Measurements from ENCODE around the gene SOD1.
A peak's percentile ranks its signal among the peaks of the same experiment; 100 is the strongest.
"Not testable (repeated sequence)": the region's sequence is repeated elsewhere in the genome, so short reads cannot be mapped to it uniquely, and the experiment has no call there.

SOD1 gene

DNA sequence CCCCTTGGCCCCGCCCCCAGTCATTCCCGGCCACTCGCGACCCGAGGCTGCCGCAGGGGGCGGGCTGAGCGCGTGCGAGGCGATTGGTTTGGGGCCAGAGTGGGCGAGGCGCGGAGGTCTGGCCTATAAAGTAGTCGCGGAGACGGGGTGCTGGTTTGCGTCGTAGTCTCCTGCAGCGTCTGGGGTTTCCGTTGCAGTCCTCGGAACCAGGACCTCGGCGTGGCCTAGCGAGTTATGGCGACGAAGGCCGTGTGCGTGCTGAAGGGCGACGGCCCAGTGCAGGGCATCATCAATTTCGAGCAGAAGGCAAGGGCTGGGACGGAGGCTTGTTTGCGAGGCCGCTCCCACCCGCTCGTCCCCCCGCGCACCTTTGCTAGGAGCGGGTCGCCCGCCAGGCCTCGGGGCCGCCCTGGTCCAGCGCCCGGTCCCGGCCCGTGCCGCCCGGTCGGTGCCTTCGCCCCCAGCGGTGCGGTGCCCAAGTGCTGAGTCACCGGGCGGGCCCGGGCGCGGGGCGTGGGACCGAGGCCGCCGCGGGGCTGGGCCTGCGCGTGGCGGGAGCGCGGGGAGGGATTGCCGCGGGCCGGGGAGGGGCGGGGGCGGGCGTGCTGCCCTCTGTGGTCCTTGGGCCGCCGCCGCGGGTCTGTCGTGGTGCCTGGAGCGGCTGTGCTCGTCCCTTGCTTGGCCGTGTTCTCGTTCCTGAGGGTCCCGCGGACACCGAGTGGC is at the start of gene SOD1:
Gene SOD1, plus strand, starts transcription at position 158 of the 723 bp plus-strand sequence. Its CDS starts 77 bp downstream, at position 235.
- DNase-seq (ENCODE audit: low spot score): peak; percentile 95

GRCh38 chr21:31611445-31611844 is 48.0 kb upstream of the SOD1 start:
- no peak for DNase-seq (ENCODE audit: low spot score)

DNA sequence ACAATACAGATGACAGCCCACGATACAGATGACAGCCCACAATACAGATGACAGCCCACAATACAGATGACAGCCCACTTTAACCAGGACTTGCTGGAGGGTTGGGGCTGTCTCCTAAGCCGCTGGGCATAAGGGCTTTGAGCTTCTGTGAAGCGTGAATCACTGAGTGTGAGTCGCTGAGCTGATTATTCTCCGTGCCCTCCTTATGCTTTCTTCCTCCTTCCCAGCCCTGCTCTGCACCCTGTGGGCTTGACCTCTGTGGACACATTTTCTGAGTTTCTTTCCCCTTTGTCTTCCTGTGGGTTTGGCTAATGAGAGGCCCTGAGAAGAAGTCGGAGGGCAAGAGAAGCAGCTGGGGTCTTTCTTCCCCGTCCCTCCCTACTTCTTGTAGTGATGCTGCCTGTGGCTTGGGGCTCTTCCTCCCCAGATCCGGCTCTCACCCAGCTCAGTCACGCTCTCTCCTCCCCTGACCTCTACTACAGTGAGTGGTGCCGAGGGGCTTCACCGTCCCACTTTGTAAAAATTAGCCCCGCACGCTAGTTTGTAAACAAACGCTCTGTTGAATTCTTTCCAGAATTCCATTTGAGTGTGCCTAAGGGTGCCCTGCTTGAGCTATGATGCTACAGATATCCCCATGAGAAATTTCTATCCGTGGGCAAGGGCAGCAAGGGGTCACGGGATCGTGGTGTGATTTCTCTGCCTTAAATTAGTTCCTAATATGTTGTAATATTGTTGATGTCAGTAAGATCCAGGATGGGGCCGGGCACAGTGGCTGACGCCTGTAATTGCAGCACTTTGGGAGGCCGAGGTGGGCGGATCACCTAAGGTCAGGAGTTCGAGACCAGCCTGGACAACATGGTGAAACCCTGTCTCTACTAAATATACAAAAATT is 46.4 kb upstream of the SOD1 start:
- no peak for DNase-seq (ENCODE audit: low spot score)

DNA sequence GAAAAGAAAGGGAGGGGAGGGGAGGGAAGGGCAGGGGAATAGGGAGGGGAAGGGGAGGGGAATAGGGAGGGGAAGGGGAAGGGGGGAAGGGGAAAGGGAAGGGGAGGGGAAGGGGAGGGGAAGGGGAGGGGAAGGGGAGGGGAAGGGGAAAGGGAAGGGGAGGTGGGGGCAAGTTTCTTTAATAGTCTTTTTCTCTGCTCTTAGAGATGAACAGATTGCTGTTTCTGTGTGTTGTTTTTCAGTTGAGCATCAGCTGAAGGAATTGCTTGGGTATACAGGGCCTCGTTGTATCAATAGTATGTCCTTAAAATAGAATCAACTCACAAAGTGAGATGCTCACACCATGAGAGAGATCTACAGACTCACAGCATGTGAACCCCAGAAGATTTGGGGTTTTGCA is 44.8 kb upstream of the SOD1 start:
- no peak for DNase-seq (ENCODE audit: low spot score)

DNA sequence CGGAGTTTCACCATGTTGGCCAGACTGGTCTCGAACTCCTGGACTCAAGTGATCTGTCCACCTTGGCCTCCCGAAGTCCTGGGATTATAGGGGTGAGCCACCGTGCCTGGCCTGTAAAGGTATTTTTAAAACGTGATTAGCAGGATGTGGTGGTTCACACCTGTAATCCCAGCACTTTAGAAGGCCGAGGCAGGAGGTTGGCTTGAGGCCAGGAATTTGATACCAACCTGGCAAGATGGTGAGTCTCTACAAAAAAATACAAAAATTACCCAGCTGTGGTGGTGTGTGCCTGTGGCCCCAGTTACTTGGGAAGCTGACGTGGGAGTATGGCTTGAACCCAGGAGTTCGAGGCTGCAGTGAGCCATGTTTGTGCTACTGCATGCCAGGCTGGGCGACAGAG is 43.3 kb upstream of the SOD1 start:
- DNase-seq (ENCODE audit: low spot score): no peak

DNA sequence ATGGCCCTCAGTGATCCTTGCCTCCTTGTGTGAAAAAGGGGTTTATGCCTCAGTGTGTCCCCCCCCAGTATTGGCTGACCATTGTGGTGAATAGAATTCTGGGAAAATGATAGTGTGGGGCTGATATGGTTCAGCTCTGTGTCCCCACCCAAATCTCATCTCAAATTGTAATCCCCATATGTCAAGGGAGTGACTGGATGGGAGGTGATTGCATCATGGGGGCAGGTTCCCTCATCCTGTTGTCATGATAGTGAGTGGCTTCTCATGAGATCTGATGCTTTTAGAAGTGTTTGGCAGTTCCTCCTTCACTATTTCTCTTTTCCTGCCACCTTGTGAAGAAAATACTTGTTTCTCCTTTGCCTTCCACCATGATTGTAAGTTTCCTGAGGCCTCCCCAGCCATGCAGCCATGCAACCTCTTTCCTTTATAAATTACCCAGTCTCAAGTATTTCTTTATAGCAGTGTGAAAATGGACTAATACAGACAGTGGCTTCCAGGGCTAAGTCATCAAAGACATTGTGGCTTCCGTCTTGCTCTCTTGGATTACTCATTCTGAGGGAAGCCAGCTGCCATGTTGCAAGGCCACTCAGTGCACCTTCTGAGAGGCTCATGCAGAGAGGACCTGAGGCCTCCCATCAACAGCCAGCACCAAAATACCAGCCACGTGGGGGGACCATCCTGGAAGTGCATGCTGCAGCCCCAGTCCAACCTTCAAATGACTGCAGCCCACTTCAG is 40.6 kb upstream of the SOD1 start:
- DNase-seq (ENCODE audit: low spot score): no peak

- DNase-seq (ENCODE audit: low spot score): no peak
Measured at GRCh38 chr21:31622397-31622796, 37.1 kb upstream of the SOD1 start.

- DNase-seq (ENCODE audit: low spot score): no peak
Measured at GRCh38 chr21:31623664-31624063, 35.8 kb upstream of the SOD1 start.

GRCh38 chr21:31624181-31624580 is 35.3 kb upstream of the SOD1 start:
- no peak for DNase-seq (ENCODE audit: low spot score)

DNA sequence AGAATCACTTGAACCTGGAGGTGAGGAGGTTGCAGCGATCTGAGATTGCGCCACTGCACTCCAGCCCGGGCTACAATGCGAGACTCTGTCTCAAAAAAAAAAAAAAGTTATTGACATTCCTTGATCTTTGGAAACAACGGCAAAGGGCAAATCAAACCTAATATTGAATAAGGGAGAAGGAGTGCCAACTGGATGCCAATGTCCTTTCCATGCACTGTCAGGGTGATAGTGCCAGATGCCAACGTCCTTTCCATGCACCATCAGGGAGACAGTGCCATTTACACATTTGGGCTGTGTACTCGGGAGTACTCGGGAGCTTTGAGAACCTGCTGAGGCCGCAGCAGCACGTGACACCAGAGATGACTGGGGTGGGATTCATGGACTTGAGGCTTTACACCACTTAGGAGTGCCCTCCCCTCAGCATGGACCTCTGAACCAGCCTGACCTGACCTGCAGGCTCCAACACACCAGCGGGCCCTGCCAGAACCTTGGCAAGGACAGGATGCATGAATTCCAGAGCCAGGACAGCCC is 34.5 kb upstream of the SOD1 start:
- DNase-seq (ENCODE audit: low spot score): no peak

- DNase-seq (ENCODE audit: low spot score): no peak
Measured at GRCh38 chr21:31629972-31630711, 29.4 kb upstream of the SOD1 start.

GRCh38 chr21:31631881-31632280 is 27.6 kb upstream of the SOD1 start:
- DNase-seq (ENCODE audit: low spot score): not testable (repeated sequence)

- no peak for DNase-seq (ENCODE audit: low spot score)
Measured at GRCh38 chr21:31634993-31635392, 24.5 kb upstream of the SOD1 start.

DNA sequence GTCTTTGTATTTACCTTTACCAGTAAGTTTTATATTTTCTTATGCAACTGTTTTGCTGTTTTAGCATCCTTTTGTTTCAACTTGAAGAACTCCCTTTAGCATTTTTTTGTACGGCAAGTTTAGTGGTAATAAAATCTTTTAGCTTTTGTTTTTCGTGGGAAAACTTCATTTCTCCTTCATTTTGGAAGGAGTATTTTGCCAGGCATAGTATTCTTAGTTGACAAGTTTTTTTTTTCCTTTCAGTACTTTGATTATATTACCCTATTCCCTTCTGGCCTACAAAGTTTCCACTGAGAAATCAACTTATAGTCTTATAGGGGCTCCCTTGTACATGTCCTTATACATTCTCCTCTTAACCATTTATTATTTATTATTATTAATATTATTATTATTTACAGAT is 22.6 kb upstream of the SOD1 start:
- DNase-seq (ENCODE audit: low spot score): no peak

DNA sequence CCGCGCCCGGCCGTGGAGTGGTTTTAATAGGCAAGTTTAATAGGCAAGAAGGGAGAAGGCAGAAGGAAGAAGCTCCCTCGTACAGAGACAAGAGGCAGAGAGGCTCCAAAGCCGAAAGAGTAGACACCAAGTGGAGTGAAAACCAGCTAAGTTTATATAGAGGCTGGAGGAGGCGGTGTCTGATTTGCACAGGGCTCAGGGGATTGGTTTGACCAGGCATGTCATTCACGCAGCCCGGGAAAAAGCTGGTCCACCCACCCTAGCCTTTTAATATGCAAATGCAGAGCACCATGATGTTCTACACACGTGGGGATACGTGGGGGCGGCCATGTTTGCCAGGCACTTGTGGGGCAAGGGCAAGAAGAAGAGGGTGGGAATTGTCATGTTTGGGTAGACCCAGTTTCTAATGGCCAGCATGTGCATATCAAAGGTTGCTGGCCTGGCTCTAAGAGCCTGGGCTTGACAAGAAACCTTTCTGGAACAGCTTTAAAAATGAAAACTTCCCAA is 18.0 kb upstream of the SOD1 start:
- DNase-seq (ENCODE audit: low spot score): no peak

- no peak for DNase-seq (ENCODE audit: low spot score)
Measured at GRCh38 chr21:31644643-31645042, 14.8 kb upstream of the SOD1 start.

DNA sequence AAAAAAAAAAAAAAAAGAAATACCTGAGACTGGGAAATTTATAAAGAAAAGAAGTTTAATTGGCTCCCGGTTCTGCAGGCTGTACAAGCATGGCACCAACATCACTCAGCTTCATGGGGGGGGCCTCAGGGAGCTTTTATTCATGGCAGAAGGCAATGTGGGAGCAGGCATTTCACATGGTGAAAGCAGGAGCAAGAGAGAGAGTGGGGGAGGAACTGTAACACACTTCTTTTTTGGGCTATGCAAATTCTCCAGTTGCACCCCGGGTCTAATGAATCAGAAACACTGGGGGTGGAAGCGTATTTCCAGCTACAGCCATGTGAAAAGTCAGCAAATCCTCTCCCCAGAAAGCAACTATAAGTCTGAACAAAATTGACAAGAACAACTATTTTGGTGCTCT is 11.8 kb upstream of the SOD1 start:
- DNase-seq (ENCODE audit: low spot score): no peak

- DNase-seq (ENCODE audit: low spot score): no peak
Measured at GRCh38 chr21:31650930-31651329, 8.6 kb upstream of the SOD1 start.

GRCh38 chr21:31651491-31651890 is 8.0 kb upstream of the SOD1 start:
- not testable (repeated sequence) for DNase-seq (ENCODE audit: low spot score)

- no peak for DNase-seq (ENCODE audit: low spot score)
Measured at GRCh38 chr21:31654340-31654739, 5.2 kb upstream of the SOD1 start.

GRCh38 chr21:31654821-31655580 is 4.5 kb upstream of the SOD1 start:
- DNase-seq (ENCODE audit: low spot score): peak; percentile 23
